Ishikawa (cell line): ENCODE data around the gene EPHB1.

ENCODE experiments used
- CEBPB ChIP-seq: IDR thresholded peaks from 2 replicates; pipeline ENCODE4 v1.6.1; 2012
- CREB1 ChIP-seq: IDR thresholded peaks from 2 replicates; pipeline ENCODE4 v1.6.1; 2012; ENCODE audit warnings: low read depth
- EP300 ChIP-seq: IDR thresholded peaks from 2 replicates; pipeline ENCODE4 v1.6.1; 2012; ENCODE audit warnings: borderline replicate concordance
- FOXM1 ChIP-seq: IDR thresholded peaks from 2 replicates; pipeline ENCODE4 v1.6.1; 2012; ENCODE audit warnings: low read depth, borderline replicate concordance
- RAD21 ChIP-seq: IDR thresholded peaks from 2 replicates; pipeline ENCODE4 v1.6.1; 2012; ENCODE audit warnings: low read depth
- REST ChIP-seq: IDR thresholded peaks from 2 replicates; pipeline ENCODE4 v1.6.1; 2012; ENCODE audit warnings: low read depth, mild to moderate bottlenecking
- YY1 ChIP-seq: IDR thresholded peaks from 2 replicates; pipeline ENCODE4 v1.6.1; 2012; ENCODE audit warnings: low read depth
- TF ChIP-seq, protein P1 (sequence below): IDR thresholded peaks from 2 replicates; pipeline ENCODE4 v1.6.1; 2012

DNA sequence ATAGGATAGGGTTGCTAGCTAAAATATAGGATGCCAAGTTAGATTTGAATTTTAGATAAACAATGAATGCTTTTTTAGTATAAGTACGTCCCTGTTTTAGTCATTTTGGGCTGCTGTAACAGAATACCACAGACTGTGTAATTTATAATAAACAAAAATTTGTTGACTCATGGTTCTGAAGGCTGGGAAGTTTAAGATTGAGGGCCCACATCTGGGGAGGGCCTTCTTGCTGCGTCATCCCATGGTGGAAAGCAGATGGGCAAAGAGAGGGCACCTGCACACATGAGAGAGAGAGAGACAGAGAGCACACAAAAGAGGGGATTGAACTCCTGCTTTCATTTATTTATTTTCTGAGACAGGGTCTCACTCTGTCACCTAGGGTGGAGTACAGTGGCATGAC, 246.5 kb downstream of the EPHB1 start:
- TF ChIP-seq RAD21 (no peak), REST (no peak), YY1 (no peak), EP300 (no peak), CEBPB (no peak), CREB1 (no peak), FOXM1 (no peak)
- TF ChIP-seq, protein P1, sequence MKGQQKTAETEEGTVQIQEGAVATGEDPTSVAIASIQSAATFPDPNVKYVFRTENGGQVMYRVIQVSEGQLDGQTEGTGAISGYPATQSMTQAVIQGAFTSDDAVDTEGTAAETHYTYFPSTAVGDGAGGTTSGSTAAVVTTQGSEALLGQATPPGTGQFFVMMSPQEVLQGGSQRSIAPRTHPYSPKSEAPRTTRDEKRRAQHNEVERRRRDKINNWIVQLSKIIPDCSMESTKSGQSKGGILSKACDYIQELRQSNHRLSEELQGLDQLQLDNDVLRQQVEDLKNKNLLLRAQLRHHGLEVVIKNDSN = no peak
